Uterus (tissue), 4 donors: ENCODE results near the gene PIH1D1. TPM values are rescaled to one million over a fixed set of nuclear protein-coding genes. Genes with fewer than 3 reads are reported as not detected.
A peak's percentile ranks its signal among the peaks of the same experiment; 100 is the strongest.
"Not testable (repeated sequence)": the region's sequence is repeated elsewhere in the genome, so short reads cannot be mapped to it uniquely, and the experiment has no call there.

Source experiments
- DNase-seq, 2 donors: peaks; one replicate each; pipeline ENCODE4 v3.0.0-alpha.2; 2019 to 2020
- H3K27ac ChIP-seq, 2 donors: fragments of 200-600 bp; sonication (generic); 1 replicate in 1 of 2; 2 replicates in 1 of 2; pipeline ENCODE4 v1.5.1; 2016 to 2018
- H3K27me3 ChIP-seq, 2 donors: fragments of 200-600 bp; sonication (generic); one replicate each; pipeline ENCODE4 v1.5.1; 2018 to 2019; ENCODE audit warnings: control low read depth in 1 of 2
- H3K36me3 ChIP-seq, 2 donors: fragments of 200-600 bp; sonication (generic); one replicate each; pipeline ENCODE4 v1.5.1; 2019; ENCODE audit warnings: control low read depth in 1 of 2
- H3K4me1 ChIP-seq, 2 donors: fragments of 200-600 bp; sonication (generic); one replicate each; pipeline ENCODE4 v1.5.1; 2018 to 2019; ENCODE audit warnings: control low read depth in 1 of 2
- H3K4me3 ChIP-seq, 2 donors: fragments of 200-600 bp; sonication (generic); 1 replicate in 1 of 2; 2 replicates in 1 of 2; pipeline ENCODE4 v1.5.1; 2018 to 2019; ENCODE audit warnings: mild to moderate bottlenecking in 1 of 2
- H3K9me3 ChIP-seq, 2 donors: fragments of 200-600 bp; sonication (generic); one replicate each; pipeline ENCODE4 v1.5.1; 2019; ENCODE audit warnings: control low read depth in 1 of 2
- POLR2A ChIP-seq, 2 donors: fragments of 450-650 bp; IDR thresholded peaks; one replicate each; pipeline ENCODE4 v1.6.1; 2016; ENCODE audit warnings: antibody characterized with exemption in 2 of 2, mild to moderate bottlenecking in 1 of 2, moderate library complexity in 1 of 2
- intact Hi-C: fragments of 100-400 bp; cut with DNase I; formaldehyde crosslinking; loops from one replicate; pipeline ENCODE4 v1.15.1; 2023; ENCODE audit warnings: low total_unique reads
- total RNA-seq, 4 donors: library from RNA; depleted of rRNA in 3 of 4; stranded (reverse); fragments of >200 nt in 3 of 4; gene quantifications; one replicate each; pipeline versions ENCODE4 v1.1.0 to v1.2.4, GENCODE V29; 2014 to 2023
- TF ChIP-seq, protein P1 (sequence below), 4 experiments: fragments of 200-600 bp in 2 of 4; fragments of 450-650 bp in 2 of 4; sonication (generic) in 2 of 4; IDR thresholded peaks; one replicate each; pipeline ENCODE4 v1.5.1; 2016 to 2019; ENCODE audit warnings: antibody characterized with exemption in 4 of 4, mild to moderate bottlenecking in 2 of 4, moderate library complexity in 1 of 4
- donor health status: DM: yes; HTN: yes; CAD: no.

Gene PIH1D1
- total RNA-seq, 4 donors from 2014 or later, result 31.2 to 70.2 (median 46.5) TPM

DNA sequence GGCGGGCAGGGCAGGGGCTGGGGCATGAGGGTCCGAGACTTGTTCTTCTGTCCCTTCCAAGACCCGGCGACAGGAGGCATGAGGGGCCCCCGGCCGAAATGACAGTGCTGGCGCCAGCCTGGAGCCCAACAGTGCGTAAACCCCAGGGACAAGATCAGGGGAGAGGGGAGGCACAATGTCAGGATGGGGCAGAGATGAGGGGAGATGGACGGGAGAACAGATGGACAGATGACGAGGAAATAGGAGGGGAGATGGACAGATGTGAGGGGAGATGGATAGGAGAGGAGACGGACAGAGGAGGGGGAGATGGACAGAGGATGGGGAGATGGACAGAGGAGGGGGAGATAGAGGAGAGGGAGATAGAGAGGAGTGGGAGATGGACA, 22.9 kb upstream of the PIH1D1 start:
- peaks cover 0 to 4% of the 10 kb centered on the region in 2 donors for H3K4me1 ChIP-seq
- peak overlapping the region; percentile 82 to 91 for H3K27ac ChIP-seq
- intact Hi-C loops, result no loop called here

DNA sequence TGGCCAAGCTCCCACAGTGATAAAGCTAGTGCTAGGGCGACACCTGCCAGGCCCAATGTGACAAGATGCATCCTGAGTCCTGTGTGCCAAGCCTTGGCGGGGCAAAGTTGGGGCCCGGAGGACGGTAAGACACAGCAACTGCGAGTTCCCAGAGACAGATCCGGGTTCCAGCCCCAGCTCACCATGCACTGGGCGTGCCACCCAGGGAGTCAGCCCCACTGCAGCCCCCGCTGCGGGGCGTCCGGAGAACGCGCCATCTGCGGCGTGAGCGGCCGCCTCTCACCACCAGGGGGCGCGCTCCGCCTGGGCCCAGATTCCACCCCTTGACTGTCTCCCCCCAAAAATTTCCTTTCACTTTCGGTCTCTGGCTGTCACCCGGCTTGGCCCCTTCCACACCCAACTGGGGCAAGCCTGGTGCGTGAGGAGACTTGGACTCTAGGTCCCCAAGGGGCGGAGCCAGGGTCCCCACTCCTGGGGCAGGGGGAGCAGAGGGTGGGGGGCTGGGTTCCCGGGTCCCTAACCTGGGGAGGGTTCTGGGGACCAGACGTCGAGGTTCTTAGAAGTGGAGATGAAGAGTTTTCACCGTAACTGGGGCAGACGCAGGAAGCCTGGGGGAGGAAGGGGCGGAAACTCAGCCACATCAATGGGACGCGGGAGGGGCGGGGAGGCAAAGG, 22.4 kb upstream of the PIH1D1 start, which contains the start of gene FLT3LG:
FLT3LG (plus strand) TSS at position 348 of the 674 bp plus-strand sequence. CDS start 425 bp downstream, outside the sequence.
- no peaks in the 10 kb centered on the region for H3K27me3 ChIP-seq
- H3K4me1 ChIP-seq, result peaks cover 0 to 4% of the 10 kb centered on the region in 2 donors
- intact Hi-C loops, result no loop called here
- no peaks in the 10 kb centered on the region for H3K36me3 ChIP-seq
- peak; percentile 80 for DNase-seq
- no peaks in the 10 kb centered on the region for H3K9me3 ChIP-seq
- peak in 1 of 2 donors; percentile 38 for TF ChIP-seq POLR2A (IDR thresholded peaks at IDR 0.05)
- TF ChIP-seq, protein P1, sequence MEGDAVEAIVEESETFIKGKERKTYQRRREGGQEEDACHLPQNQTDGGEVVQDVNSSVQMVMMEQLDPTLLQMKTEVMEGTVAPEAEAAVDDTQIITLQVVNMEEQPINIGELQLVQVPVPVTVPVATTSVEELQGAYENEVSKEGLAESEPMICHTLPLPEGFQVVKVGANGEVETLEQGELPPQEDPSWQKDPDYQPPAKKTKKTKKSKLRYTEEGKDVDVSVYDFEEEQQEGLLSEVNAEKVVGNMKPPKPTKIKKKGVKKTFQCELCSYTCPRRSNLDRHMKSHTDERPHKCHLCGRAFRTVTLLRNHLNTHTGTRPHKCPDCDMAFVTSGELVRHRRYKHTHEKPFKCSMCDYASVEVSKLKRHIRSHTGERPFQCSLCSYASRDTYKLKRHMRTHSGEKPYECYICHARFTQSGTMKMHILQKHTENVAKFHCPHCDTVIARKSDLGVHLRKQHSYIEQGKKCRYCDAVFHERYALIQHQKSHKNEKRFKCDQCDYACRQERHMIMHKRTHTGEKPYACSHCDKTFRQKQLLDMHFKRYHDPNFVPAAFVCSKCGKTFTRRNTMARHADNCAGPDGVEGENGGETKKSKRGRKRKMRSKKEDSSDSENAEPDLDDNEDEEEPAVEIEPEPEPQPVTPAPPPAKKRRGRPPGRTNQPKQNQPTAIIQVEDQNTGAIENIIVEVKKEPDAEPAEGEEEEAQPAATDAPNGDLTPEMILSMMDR (IDR thresholded peaks at IDR 0.05), result peak; percentile 97 to 100 (median 98)
- H3K4me3 ChIP-seq, result peak within 1 kb of the TSS; percentile 76 to 79
- peak within 1 kb of the TSS; percentile 82 to 91 for H3K27ac ChIP-seq

More for the DNA sequence above, 22.9 kb upstream of the PIH1D1 start:
- DNase-seq, result no peak
- H3K4me3 ChIP-seq, result peak overlapping the region; percentile 76 to 79
- H3K9me3 ChIP-seq, result no peaks in the 10 kb centered on the region
- no peak for TF ChIP-seq POLR2A (IDR thresholded peaks at IDR 0.05)
- TF ChIP-seq, protein P1 (IDR thresholded peaks at IDR 0.05), result no peak
- no peaks in the 10 kb centered on the region for H3K27me3 ChIP-seq
- H3K36me3 ChIP-seq, result no peaks in the 10 kb centered on the region

DNA sequence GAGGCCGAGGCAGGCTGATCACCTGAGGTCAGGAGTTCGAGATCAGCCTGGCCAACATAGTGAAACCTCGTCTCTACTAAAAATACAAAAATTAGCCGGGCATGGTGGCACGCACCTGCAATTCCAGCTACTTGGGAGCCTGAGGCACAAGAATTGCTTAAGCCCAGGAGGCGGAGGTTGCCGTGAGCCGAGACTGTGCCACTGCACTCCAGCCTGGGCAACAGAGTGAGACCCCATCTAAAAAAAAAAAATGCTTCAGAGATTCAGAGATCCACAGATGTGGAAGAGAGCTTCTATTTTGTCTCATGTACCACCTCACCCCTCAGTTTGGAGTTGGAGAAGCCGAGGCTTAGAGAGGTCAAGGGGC, 21.9 kb upstream of the PIH1D1 start:
- H3K27me3 ChIP-seq, H3K36me3 ChIP-seq, H3K9me3 ChIP-seq, intact Hi-C loops, H3K4me1 ChIP-seq, DNase-seq: not testable (repeated sequence)
- peak overlapping the region; percentile 76 to 79 for H3K4me3 ChIP-seq
- H3K27ac ChIP-seq, result peak overlapping the region; percentile 82 to 91

DNA sequence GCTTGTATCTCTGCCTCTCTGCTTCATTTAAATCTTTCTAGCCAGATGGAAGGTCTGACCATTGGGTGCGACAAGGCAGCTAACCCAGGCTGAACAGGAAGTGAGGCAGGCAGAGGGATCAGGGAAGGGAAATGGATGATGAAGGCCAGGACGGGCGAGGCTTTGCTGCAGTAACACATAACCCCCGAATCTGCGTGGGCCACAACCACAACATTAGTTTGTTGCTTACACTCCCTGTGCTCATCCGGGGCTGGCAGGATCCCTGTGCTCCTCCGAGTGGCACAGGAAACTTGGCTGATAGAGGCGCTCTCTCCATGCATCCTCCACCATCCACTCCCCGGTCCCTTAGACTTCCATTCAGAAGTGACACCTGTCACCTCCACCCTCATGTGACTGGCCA, 21.3 kb upstream of the PIH1D1 start:
- TF ChIP-seq POLR2A (IDR thresholded peaks at IDR 0.05), result no peak
- TF ChIP-seq, protein P1 (IDR thresholded peaks at IDR 0.05), result no peak
- intact Hi-C loops, result no loop called here
- Histone ChIP-seq H3K4me1 (no peaks in the 10 kb centered on the region), H3K27ac (peak overlapping the region in 1 of 2 donors; percentile 91), H3K36me3 (no peaks in the 10 kb centered on the region), H3K9me3 (no peaks in the 10 kb centered on the region), H3K4me3 (no peak overlapping the region), H3K27me3 (no peaks in the 10 kb centered on the region)
- no peak for DNase-seq

DNA sequence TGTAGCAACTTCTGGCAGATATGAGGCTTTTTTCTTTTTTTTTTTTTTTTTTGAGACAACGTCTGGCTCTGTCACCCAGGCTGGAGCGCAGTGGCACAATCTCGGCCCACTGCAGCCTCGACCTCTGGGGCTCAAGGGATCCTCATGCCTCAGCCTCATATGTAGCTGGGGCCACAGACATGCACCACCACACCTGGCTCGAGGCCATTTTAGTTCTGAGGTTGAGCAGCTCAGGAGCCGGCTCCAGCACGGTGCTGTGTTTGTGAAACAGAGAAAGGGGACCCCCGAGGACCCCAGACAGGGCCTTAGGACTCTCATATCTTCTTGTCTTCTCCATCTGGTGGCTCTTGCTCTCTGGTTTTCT, 19.0 kb upstream of the PIH1D1 start:
- TF ChIP-seq POLR2A (IDR thresholded peaks at IDR 0.05), result no peak
- TF ChIP-seq, protein P1 (IDR thresholded peaks at IDR 0.05), result no peak
- Histone ChIP-seq H3K36me3 (no peaks in the 10 kb centered on the region), H3K27ac (no peak overlapping the region), H3K9me3 (no peaks in the 10 kb centered on the region), H3K27me3 (no peaks in the 10 kb centered on the region), H3K4me3 (no peak overlapping the region), H3K4me1 (no peaks in the 10 kb centered on the region)
- no peak for DNase-seq
- intact Hi-C loops, result no loop called here
